HG02678 (cell line): ENCODE data around the gene CAPS.

Experiments
- ATAC-seq: cut with Tn5 transposase; IDR thresholded peaks from one replicate; pipeline ENCODE4 v1.9.1; 2021; ENCODE audit warnings: mild to moderate bottlenecking, moderate library complexity; ENCODE audit not compliant: unreplicated experiment

Gene CAPS

DNA sequence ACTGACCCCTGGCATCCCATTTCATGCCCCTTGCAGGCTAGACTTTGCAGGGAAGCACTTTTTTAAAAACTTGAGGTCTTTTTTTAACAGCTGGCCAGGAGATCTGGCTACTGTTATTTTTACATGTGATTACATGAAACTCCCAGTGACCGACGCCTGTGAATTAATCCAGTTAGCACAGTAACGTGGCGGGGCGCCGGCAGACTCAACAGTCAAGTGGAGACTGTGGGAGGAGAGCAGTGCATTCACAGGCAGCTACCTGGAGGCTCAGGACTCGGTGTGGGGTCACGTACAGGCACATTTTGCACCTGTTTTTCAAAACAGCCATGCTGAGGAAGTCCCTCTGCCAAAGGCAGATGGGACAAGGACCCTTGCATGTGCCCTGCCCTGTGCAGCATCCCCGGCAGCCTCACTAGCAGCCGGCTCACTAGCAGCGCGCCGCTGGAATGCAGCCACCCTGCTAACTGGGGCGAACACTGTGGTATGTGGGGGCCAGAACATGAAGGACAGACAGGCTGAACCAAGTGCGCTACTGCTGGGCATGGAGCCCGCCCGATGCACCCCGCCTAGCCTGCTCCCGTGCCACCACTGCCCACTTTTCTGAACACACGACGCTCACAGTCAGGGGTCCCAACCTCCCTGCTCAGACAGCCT, 18.7 kb downstream of the CAPS start:
- ATAC-seq = no peak

DNA sequence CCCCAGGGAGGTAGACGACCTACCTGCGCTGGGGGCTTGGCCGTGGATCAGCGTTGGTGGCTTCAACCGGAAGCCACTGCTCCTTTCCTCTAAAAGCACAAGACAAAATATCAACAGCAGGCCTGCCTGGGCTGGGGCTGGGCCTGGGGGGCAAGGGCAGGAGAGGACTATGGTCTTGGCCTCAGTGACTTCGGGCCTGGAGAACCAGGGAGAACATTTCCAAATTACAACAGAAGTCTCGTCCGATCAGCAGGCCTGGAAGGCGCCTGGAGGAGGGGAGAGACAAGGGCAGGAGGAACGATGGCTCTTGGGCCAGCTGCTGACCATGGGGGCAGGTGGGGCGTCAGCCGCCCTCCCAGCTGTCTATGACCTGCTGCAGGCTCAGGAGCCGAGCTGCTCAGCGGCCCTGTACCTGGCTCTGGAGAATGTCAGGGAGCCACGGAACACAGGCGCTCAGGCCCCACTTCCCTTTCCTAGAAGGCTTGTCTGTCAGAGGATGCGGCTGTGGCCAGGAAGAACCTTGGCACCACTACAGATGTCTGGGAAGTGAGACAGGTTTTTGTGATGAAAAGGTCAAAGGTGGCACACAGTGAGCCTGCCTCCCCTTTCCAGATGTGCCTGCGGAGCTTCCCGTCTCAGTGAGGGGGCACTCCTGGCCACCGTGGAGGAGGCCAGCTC, 19.5 kb downstream of the CAPS start:
- ATAC-seq = no peak

DNA sequence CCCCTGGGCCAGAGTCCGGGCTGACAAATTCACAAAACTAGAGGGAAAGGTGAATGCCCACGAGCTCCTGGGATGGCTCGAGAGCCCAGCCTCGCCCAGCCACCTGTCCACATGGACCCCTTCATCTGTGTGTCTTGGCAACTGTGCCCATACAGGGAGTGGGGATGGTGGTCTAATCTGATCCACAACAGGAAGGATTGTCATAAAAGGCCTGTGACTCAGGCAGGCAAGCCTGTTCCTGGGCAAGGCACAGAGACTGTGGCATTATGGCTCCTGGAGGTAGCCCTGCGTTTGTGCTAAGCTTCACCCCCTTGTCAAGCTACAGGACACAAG, 20.0 kb downstream of the CAPS start:
- ATAC-seq = no peak

DNA sequence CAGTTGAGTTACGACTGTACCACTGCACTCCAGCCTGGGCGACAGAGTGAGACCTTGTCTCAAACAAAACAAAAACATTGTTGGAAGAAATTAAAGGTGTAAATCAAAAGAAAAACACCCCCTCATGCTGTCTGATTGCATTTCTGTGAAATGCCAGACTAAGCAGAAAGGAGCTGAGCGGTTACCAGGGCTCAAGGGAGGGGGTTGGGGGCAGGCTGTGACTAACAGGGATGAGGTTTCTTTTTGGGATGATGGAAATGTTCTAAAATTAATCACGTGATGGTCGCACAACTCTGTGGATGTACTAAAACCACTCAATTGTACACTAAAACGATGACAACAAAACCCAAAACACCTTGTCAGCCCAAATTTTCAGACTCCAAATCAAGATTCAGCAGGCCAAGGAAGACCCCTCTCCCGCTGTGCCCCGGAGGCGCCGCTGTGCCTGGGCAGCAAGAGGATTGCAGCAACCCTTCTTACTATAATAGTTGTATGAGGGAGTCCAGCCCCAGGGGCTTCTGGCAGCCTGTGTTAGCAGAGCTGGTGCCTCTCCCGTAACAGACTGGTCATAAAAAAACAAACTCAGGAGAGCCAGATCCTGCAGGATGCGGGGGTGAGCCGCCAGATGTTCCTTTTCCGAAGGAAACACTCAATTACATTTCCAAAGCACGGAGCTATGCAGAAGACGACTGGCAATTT, 20.9 kb downstream of the CAPS start:
- ATAC-seq = no peak

DNA sequence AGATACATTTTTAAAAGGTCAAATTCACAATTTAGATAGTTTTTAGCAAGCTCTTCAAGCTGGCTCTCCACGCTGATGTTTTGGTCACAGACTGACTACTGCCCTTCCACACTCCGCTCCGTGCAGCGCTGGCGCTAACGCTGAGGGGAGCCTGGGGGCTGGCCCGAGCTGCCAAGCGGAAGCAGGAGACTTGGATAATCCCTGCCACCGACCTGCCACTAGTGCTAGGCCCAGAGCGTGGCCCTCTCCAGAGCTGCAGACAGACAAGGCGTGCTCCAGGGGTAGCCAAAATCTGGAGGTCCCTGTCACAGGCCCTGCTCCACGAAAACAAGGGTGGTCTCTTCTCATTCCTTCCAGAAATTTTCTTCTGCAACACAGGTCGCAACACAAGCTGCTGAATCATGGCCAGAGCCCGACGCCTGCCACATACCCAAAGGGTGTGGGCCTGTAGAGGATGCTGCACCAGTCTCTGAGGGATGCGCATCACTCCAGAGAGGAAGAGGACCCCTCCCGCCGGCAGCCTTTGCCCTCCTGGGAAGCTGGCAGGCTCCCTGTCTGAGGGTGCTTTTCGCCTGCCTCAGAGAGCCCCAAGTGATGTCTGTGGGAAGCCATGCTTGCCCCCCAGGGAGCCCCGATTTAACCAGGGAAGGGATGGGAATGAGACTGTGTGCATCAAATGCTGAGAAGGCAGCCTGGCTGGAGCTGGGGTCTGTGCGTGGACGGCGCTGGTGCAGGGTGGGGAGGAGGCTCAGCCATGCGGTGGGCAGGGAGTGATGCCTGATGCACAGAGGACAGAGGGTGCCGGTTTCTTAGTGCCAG, 21.6 kb downstream of the CAPS start:
- ATAC-seq = no peak

DNA sequence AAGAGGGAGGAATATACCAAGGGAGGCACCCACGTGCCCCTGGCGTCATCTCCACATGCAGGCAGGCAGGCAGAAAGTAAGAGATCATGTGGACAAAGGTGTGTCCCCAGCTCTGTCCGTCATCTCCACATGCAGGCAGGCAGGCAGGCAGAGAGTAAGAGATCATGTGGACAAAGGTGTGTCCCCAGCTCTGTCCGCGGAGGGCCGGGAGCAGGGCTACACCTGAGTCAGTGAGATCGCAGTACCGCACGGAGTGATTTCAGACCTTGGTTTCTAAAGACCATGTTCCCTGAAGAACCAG, 22.2 kb downstream of the CAPS start:
- no peak for ATAC-seq

DNA sequence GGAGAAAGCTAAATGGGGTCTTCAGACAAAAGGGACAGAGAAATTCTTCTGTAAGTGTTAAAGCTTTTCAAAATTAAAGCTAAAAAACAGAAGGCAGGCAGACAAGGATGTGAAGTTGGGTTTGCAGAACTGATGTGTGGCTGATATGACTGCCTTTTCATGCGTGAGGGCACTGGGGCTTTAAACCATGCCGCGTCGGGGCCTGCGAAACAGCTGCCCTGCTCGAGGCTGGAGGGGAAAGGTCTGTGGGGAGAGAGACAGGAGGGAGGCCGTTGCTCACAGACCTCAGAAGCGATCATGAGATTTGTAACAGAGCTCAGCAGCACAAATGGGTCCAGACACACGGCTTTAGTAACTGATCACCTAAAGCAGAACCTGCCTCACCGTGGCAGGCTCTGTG, 23.5 kb downstream of the CAPS start:
- no peak for ATAC-seq

DNA sequence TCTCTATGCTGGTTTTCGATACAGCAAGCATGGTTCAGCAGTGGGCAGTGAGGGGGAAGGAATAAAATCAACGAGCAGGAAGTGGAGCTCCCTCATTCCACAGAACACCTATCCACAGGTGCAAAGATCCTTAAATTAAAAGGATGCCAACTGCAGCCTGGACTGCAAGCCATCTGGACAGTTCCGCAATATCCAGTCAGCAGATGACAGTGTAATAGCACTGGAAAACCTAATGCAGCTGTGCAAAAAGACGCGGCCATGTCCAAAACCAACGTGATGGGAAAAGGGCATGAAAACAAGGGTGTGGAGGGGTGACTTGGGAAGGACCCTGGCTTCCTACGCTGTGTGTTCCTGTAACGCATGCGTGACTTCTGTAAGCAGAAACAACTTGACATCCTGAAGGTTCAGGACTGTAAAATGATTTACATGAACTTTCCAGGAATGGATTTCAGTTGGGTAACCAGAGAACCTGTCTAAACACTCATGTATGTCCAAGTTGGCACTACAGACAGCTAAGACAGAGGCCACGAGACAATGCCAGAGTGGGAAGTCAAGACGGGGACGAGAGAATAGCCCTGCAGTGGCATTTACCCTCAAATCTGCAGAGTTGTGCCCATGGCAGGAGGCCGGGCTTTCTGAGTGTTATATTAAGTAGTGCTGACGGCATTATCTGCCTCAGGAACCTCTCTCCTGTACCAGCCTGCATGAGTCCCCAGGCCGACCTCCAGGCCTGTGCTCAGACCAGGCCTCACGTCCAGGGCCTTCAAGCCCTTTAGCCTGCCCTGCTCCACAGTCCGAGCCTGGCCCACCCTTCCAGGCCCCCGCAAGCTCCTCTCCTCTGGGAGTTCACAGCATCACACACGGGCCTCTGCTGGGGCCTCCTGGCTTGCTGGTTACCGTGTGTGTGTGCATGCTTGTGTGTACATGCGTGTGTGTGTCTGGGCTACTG, 26.5 kb downstream of the CAPS start:
- no peak for ATAC-seq

DNA sequence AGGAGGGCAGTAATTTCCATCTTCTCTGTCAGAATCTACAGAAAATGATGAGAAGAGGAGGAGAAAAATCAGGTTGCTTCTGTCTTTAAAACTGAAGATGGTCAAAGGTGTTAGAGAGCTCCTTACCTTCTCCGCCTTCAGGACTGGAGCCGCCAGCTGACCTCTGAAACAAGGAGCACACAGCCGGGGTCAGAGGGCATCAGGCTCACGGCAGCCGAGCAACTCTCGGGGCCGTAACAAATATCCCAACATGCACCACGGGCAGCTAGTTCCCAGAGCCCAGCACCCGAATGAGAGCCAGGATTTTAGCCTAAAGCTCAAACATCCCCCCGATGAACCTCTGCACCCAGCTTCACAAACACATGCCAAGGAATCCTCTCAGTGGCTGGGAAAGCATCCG, 27.6 kb downstream of the CAPS start:
- no peak for ATAC-seq

DNA sequence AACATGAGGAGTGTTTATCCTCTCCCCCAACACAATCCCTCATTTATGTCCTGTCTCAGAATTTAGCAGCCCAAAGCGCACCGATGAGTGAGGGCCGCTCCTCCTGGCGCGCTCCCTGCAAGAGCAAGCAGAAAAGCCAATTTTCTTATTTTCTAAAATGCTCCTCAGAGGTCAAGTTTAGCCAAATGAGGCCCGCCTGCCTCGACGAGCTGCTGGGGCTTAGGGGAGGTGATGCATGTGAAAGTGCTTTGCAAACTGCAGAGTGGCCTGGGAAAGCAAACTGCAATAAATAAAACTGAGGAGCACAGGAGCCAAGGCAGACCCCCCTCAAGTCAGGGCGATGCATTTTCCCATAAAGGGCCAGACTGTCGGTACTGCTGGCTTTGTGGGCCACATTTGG, 29.0 kb downstream of the CAPS start:
- ATAC-seq = no peak

DNA sequence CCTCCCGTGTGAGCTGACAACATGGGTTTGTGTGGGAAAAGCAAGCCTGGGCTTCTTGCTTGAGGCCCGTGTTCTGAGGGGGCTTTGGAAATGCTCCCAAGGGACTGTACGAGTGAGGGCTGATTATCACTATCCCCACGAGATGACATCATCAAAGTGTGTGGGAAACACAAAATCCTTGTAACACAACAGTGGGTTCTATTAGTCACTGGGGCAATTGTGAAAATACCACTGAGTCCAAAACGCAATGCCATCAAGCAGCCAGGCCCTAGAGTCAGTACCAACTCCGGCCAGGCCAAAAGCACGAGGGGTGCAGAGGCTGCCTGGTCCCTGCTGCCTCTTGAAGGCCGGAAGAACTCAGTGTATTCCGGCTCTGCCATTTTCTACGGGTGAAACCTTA, 29.6 kb downstream of the CAPS start:
- no peak for ATAC-seq

DNA sequence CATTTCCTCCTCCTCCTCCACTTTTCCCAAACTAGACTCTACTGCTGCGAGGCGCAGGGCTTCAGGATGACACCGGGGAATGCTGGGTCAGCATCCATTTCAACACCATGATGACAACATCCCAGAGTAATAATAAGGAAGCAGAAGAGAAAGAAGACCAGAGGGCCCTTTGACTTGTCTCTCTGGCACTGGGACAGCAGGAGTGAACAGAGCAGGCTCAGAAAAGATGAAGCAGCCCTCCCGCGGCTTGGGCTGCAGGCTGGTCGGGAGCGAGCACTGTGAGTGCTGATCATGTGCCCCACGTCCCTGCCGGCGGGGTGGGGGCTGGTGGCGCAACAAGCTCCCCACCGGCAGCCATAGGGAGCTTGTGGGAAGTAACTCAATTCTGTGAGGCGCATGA, 33.4 kb downstream of the CAPS start:
- no peak for ATAC-seq

DNA sequence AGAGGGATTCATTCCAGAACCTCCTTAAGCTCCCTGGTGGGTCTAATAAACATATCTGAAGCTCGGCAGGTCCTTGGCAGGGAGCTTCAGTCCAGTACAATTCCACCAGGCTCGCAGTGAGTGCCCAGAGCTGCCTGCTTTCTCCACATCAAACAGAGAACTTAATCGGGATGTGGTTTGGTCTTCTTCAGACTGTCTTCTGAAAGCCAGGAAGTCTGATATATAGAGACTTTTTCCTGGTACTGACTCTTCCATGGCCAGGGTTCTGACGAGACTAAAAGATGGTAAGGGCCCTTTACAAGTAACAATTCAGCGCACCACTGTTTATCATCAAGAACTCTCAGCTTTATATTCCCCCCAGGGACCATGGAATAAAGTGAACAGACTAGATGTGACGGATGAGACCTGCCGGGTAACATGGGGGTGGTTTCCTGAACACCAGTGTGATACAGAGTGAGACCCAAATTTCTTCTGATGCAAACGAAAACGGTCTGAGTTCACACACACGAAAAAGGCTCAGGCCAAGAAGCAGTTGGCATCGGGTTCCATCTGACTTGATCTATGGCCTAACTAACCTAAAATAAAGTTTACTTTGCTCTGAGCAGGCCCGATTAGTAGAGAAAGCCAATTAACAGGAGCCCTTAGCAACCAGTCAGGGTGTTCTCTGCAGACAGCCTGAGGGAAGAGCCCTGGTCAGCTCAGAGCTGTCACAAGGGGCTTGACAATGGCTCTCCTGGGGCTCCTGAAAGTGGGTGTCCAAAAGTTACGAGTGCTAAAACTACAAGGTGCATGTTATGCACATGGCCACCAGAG, 34.9 kb downstream of the CAPS start:
- ATAC-seq = no peak

DNA sequence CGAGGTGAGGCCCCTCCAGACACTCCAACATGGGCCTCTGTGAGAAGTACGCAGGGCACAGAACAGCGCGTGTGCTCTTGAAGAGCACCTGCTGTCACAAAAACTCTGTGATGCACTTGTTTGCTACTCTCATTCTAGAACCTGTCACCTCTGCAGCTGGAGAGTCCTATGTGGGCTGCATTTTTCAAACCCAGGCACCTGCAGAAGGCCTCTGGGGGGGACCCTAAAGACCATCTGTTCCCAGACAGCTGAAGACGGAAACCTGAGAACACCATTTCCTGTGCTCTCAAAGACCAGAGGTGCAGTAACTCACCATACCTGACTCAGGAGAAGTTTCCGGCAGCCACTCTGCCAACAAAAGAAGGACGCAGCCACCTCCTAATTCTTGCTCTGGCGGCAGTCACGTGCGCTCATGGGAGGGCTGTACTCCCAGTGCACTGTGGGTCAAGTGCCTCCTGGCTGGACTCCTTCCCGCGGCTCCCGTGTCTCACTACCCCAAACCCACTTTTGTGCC, 35.8 kb downstream of the CAPS start:
- no peak for ATAC-seq

DNA sequence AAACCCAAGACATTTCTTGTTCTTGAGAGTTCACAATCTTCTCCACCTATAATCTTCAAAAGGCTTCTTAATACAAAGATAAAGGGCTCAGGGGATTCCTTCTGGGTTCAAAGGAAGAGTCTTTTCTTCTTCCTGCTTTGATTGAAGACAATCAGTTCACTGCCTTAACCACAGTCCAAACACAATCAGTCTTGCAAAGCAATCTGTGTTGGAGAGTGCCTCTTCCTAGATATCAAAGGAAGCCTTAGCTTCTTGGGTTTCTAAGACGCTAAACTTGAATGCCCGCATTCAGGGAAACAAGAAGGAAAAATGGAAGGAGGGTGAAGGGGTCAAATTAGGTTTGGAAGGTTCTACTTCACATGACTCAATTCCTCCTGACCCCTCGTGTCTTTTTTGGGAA, 36.7 kb downstream of the CAPS start:
- ATAC-seq = no peak

DNA sequence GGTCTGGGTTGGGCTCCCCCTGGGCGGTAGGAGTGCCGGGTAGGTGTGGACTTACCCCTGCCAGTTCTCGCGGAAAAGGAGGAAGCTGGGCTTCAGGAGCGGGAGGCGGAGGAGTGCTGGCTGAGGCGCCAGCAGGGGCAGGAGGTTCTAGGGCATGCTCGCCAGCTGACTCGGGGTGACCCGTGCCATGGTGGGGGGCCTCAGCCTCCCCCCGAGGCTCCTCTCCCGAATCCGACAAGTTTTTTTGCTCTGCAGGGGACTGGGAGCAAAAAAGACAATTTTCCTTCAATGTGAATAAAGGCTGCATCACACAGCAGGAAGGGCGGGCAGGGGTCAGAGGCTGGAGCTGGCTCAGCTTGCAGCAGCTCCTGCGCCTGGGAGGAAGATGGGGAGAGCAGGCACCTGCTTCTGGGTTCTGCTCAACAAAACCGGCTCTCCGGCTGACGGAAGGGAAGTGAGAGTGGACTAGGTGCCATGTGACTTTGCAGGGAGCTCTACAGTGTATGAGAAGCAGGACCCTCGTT, 37.3 kb downstream of the CAPS start:
- no peak for ATAC-seq

DNA sequence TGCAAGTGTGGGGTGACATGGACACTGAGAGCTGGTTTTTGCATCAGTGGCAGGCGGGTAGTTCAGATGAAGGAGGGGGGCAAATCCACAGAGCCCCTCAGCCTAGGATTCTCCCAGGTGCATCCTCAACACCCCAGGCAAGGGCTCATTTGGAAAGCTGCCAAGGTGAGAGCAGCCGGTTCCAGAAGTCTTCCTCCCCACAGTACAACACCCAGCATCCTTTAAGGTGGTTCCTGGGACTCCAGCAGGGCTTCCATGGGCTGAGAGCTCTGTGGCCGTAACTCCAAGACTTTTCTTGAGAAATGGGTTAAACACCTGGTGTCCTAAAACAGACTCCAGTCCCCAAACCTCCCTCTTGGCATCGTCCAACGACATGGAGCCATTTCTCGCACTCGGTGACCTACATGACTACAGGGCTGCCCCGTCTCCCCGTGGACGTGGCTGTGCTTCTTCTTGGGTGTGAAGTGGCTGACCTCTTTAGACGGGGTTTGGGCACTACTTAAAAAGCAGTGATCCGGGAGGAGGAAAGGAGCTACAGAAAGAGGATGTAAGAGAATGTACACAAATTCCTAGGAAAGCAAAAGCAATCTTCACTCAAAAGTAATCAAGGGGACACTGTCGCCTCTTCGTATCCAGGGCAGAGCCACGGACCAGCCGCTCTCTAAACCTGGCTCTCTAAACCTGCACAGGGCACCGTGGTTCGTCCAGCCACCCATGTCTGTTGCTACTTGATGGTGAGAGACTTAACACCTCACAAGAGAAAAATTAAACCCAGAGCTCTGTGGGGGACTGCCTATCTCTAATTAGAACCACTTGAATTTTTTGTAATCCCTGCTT, 38.4 kb downstream of the CAPS start:
- ATAC-seq = no peak

DNA sequence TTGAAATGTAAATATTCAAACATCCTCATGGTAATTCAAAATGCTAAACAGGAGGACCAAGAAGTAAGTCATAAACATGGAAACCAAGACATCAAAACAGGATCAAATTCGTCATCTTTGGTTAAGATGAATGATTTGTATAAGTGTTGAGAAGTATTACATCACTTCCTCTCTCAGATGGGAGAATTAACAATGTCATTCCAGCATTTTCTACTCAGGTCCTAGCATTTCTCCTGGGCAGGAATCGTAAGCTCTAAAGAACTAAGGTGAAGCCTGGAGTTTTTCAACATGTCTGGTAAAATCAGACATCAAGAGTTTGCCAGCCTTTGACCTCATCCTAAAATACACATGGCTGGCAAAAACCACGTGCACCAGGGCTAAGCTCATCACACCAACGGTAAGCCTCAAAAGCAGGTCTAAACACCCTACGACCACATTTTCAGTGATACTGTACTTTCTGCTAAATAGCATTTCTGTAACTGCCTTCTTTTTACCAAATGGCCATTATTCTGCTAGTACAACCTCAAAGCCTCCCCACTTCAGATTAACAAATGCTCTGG, 39.1 kb downstream of the CAPS start:
- ATAC-seq = no peak
